Stimulated activated CD4-positive, alpha-beta T cell treated with anti-CD3 and anti-CD28 coated beads, TNF-alpha, amount 100 ng/mL, for 48 hours (primary cell): ENCODE results near the gene KLF14.
"Not testable (repeated sequence)": the region's sequence is repeated elsewhere in the genome, so short reads cannot be mapped to it uniquely, and the experiment has no call there.

Source experiments
- DNase-seq, 3 donors: peaks; one replicate each; pipeline ENCODE4 v3.0.0-alpha.2; 2020; ENCODE audit warnings: low read depth in 3 of 3

Gene KLF14

DNA sequence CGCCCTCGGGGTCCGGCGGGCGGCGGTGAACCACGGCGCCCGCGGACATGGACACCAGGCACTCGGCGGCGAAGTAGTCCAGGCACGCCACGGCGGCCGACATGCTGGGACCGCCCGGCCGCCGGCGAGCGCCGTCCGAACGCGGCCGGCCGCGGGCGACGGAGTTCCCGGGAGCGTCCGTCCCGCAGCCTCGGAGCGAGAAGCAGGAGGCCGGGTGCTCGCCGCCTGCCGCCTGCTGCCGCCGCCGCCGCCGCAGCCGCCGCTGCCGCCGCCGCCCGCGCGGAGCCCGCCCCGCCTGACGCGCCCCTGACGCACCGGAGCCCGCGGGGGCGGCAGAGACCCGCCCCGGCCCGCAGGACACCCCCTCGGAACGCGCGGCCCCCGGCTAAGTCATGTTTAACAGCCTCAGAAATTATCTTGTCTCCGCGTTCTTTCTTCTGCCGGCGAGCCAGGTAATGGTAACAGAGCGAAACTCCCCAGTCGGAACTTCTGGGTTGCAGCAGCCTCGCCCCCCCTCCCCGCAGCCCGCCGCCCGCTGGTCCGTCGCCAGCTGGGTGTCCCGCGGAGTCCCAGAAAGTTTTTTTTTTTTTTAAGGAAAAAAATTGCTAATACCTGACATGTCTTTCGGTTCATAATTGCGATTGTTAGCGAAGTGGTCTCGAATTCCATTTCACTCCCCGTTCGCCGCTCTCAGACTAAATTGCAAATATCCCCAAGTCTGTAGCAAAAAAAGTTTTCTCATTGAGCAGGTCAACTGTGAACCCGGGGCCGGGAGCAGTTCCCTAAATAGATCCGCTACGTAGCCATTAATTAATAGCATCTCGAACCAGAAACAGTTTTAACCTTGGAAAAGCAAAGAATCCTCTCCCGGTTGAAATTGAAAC lies at the start of gene KLF14:
Gene KLF14, minus strand, starts transcription at position 277 of the 884 bp plus-strand sequence. Its CDS starts 174 bp downstream, at position 103.
- peak in 1 of 3 donors; percentile 26 for DNase-seq

DNA sequence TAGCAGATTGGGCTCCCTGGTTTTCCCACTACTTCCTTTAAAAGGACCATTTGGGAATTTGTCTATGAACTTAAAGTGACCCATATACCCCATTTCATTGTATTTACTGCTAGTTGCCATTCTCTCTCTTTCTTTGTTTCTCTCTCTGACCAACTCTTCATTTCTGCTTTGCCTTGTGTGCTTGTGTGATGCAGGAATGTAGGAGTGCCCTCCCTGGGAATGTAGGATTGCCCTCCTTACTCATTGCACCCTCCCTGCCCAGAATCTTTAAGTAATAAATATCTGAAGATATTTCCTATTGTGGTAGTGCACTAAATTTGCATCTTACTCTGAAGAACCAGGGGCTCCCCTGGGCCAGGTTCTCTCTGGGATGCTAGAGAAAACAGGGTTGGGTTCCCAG lies 47.3 kb upstream of the KLF14 start:
- no peak for DNase-seq

DNA sequence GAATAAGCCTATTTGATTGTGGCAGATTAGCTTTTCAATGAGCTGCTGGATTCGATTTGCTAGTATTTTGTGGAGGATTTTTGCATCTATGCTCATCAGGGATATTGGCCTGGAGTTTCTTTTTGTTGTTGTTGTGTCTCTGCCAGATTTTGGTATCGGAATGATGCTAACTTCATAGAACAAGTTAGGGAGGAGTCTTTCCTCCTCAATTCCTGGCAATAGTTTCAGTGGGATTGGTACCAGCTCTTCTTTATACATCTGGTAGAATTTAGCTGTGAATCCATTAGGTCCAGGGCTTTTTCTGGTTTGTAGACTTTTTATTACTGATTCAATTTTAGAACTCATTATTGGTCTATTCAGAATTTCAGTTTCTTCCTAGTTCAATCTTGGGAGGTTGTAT lies 43.4 kb upstream of the KLF14 start:
- no peak for DNase-seq

DNA sequence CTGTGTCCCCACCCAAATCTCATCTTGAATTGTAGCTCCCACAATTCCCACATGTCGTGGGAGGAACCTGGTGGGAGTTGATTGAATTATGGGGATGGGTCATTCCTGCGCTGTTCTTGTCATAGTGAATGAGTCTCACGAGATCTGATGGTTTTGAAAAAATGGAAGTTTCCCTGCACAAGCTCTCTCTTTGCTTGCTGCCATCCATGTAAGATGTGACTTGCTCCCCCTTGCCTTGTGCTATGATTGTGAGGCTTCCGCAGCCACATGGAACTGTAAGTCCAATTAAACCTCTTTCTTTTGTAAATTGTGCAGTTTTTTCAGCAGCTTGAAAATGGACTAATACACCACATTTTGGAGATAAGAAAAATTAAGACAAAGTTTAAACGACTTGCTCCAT lies 38.4 kb upstream of the KLF14 start:
- DNase-seq, result not testable (repeated sequence)

DNA sequence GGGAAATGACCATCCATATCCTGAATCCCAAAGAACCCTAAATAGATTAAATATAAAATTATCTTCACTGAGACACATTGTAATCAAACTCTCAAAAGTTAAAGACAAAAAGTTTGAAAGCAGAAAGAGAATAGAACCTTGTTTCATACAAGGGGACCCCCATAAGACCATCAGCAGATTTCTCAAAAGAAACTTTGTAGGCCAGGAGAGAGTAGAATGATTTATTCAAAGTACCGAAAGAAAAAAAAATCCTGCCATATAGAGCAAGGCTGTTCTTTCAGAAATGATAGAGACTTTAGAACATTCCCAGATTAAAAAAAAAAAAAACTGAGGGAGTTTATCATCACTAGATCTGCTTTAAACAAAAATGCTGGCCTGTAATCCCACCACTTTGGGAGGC lies 34.8 kb upstream of the KLF14 start:
- no peak for DNase-seq

DNA sequence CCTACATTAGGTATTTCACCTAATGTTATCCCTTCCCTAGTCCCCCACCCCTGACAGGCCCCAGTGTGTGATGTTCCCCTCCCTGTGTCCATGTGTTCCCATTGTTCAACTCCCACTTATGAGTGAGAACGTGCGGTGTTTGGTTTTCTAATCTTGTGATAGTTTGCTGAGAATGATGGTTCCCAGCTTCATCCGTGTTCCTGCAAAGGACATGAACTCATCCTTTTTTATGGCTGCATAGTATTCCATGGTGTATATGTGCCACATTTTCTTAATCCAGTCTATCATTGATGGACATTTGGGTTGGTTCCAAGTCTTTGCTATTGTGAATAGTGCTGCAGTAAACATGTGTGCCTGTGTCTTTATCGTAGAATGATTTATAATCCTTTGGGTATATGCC lies 30.6 kb upstream of the KLF14 start:
- DNase-seq, result not testable (repeated sequence)

DNA sequence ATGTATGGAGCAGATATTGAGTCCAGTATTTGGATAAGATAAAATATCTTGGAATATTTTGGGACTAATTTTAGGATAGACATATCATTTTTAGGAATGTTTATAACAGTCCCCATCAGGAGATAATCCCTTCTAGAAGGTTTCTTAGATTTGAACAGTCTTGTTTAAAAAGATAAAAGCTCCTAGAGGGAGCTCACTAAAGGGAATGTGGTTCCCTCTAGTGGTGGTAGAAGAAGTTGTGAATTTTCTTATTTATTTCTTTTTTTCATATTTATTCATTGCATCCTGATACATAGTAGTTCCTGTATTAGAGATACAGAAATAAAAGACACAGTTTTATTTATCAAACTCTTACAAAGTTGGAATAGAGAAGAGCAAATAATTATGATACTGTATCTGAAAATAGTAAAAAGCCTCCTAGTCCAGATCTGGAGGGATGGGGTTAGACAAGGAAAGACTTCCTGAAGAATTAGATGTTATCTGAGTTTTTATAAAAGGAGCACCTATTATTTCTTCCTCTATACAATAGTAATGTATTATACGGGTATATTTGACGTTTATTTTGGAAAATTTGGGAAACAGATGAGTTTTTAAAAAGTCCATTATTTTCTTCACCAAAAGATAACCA lies 24.5 kb upstream of the KLF14 start:
- no peak for DNase-seq

DNA sequence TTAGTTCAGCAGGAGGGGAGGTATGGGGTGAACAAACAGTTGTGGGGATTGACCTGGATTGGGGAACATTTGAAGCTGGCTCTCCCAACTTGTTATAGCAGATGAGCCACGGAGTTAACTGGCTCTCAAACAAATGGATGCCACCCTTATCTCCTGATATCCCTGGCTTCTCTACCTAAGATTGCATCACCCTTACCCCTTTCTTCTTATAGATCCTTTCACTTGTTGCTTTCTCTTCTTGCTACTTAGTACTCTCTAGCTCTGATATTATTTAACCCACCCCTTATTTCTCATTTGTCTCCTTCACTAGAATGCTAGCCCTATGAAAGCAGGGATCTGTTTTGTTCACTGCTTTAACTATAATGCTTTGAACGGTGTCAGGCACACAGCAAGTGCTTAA lies 22.3 kb upstream of the KLF14 start:
- DNase-seq, result no peak

DNA sequence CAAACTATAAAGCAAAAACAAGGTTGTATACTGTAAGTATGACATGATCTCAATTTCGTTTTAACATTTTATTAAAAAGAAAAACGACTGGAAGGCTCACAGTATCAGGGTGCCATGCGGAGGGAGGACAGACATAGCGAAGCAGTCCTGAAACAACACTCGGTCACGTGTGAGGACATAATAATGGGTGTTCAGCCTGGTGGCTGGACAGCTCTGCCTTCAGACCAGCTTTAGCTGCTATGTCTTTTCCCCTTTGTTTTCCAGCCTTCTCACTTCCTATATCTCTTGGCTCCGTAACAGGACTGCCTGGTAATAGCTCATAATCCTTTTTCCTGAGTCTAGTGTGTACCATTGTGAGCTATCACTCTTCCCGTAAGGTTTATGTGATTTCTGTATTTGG lies 18.4 kb upstream of the KLF14 start:
- DNase-seq, result no peak

DNA sequence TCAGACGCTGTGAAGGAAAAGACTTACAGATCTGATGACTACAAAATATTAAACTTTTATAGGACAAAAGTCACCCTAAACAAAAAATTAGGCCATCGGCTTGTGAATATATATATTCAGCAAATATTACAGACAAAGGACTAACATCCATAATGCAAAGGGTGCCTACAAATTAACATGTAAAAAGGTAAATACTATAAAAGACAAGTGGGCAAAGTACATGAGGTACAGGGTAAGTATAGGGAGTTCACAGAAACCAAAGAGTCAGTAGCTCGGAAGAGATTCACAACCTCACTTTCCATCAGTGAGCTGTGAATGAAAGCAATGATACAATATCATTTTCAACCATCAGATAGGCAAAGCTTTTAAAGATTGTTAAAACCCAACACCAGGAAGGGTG lies 16.7 kb upstream of the KLF14 start:
- no peak for DNase-seq

DNA sequence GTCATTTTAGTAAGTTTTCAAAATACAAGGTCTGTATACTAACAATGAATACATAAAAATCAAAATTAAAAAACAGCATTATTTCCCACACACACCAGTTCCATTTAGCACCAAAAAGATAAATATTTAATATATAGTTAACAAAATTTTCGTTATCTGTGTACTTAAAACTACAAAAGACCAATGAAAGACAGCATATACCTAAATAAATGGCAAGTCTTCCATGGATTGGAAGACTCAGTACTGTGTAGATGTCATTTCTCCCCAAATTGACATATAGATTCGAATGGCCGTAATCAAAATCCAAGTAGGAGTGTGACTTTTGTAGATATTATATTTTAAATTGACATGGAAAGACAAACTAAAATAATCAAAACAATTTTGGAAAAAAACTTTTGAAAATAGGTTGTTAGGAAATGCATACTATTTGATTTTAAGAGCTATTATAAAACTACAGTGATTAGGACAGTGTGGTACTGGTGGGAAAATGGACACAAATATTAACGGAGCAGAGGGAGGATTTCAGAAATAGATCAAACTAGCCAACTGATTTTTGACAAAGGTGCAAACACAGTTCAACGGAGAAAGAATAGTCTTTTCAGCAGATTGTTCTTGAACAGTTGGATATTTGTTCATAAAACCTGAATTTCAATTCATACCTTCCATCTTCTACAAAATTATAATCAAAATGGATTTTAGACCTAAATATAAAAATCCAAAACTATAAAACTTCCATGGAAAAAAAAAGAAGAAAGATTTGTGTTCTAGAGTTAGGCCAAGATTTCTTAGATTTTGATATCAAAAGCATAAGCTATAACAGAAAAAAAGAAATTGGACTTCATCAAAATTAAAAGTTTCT lies 14.8 kb upstream of the KLF14 start:
- no peak for DNase-seq

DNA sequence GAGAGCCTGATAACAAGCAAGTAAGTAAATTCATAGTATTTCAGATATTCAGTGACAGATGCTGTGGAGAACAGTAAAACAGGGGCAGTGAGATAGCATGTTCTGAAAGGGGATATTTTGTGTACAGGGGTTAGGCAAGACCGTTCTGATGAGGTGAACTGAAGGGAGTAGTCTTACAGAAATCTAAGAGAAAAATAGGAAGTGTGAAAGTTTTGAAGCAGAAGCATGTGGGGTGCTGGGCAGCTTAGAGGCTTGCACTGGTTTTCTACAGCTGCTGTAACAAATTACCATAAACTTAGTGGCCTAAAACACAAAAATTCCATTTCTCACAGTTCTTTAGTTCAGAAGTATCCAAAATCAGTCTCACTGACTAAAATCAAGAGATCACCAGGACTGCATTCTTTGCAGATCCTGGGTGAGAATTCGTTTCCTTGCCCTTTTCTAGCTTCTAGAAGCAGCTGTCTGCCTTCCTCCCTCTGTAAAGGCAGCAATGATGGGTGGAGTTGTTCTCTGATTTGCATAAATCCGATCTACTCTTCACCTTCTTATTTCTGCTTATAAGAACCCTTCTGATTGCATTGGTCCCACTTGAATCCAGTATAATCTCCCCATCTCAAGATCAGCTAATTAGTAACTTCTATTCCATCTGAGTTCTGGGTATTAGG lies 7.5 kb upstream of the KLF14 start:
- no peak for DNase-seq

DNA sequence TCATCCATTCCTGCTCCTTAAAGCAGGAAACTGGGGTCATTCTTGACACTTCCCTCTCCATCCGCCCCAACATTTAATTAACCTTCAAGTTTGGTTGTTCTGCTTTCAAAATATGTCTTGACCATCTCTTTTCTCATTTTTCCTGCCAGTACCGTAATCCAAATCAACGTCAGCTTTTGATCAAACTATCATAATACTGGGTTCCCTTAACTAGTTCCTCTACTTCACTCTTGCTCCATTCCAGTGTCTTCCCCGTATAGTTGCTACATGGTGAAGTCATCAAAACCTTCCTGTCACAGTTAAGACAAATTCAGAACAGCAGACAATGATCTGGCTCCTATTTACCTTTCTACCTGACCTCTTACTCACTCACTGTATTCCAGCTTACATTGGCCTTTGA lies 6.6 kb upstream of the KLF14 start:
- DNase-seq, result no peak

DNA sequence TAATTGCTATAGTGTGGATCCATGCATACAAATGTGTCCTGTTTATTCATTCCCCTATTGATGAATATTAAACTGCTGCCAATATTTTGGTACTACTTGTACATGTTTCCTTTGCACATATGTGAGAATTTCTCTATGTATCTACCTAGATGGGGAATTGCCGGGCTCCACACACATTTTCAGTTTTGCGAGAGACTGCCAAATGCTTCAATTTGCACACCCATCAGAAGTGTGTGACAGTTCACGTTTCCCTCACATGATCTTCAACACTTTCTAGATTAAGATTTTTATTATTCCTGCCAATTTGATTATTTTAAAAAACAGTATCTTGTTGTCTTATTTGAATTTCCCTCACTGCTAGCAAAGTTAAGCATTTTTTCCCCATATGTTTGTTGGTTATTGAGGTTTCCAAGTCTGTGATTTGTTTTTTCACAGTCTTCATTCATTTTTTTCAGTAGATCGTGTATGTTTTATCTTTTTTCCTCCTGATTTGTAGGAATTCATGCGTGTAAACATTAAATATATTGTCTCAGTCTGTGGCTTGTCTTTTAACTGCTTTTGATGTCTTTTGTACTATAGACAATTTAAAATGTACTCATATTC lies 2.4 kb upstream of the KLF14 start:
- DNase-seq, result no peak

DNA sequence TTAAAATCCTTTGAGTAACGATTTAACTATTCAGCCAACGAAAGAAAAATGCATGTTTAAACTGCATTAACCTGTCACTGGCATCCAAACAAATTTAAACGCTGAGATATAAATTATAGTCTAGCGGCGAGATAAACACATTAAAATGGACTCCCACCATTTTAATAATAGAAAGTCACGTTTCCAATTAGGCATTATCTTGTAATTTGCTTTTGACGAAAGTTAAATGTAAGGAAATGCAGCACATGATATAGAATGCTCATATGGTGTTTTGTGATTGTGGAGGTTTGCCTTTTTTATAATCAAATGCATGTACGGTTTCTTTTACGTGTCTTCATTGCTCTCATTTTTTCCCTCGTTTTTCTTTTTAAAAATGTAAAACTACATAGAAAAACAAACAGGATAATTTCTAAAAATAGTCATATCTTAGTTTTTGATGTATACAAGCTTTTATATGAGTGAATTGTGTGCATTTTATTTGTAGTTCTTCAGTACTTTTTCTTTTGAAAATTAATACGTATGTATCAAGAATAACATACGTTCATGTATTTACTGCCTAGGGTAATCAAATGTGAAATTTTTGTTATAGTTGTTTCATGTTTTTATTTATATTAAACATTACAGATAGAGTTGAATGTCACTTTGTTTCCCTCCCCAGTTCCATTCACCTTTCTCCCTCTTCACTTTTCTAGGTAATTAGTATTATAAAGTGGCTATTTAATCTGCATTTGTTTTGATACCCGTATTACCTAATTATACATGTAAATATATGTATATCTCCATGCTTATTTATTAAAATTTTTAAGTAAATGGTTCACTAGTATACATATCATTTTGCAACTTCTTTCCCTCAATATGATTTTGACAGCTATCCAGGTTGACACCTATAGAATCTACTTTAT lies 1.1 kb upstream of the KLF14 start:
- DNase-seq, result no peak

DNA sequence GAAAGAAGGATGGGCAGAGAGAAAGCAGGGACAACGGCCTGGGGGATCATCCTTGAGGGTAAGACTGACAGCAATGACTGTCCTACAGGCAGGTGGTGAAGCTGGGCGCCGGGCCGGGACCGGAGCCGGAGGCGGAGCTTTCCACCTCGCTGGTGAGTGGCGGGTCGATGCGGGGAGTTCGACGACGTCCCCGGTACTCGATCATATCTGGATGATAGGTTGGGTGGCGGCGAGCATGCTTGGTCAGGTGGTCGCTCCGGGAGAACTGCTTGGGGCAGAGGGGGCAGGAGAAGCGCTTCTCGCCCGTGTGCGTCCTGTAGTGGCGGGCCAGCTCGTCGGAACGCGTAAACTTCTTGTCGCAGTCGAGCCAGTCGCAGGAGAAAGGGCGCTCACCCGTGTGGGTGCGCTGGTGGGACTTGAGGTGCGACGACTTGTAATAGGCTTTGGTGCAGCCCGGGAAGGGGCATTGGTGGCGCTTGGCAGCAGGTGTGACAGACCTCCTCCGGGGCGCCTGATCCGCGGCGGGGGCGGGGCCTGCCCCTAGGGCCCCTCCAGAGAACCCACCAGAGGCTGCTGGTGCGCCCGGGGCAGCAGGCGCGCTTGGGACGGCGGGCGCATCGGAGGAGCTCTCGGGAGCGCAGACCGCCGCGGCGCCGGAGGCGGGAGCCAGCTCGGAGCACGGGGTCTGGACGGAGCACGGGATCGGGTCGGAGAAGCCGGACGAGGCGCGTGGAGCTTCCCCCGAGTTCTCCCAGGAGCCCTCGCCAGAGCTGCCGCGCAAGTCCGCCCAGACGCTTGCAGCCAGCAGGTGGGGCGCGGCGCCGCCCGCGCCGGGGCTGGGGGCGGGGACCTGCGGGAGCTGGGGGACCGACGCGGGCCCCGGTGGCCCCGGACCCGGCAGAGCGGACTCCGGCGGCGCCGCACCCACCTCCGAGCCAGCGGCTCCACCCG lies 752 bp downstream of the KLF14 start:
- no peak for DNase-seq

DNA sequence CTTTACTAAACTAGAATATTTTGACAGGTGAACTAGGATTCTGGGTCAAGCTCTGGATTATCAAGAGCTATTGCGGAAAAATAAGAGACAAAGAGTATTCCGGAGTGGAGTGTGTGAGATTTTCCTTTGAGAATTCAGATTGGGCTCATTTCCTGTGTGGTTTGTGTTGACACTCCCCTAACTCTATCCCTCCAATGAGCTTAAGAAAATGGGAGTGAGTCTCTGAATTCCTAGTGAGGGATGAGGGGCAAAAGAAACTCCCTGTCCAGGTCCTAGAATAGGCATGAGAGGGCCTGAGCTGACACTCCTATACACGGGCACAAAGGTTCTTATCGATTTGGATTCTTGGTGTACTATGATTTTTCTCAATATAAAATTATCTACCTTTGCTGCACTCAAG lies 10.2 kb downstream of the KLF14 start:
- DNase-seq, result no peak

DNA sequence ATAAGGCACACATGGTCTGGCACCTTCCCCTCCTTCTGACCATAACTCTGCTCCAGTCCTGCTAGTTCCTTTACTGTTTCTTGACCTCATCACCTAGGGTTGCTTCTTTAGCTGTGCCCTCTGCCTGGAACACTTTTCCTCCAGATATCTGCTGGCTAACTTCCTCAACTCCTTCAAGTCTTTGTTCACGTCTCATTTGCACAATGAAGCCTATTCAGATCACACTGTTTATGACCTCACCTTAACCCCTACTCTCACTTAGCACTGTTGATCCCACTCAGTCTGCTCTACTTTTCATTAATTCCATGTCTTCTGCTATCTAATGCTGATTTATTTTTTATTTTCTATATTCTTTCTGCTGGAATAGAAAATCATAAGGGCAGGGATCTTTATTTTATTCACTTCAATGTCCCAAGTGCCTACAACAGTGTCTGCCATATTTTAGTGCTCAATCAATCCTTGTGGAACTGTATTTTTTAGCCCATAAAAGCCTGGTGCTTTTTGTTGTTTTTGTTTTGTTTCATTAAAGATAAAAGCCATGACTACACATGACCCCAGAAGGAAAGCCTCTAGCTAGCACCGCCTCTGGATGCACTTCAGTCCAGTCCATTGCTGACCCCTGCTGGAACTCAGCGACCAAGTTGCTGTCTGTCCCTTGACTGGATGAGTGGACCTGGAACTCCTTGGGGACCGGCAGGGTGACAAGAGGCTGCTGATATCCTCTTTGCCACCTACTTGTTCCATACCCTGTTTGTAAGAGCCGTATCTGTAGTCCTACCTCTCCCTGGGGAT lies 12.3 kb downstream of the KLF14 start:
- DNase-seq, result no peak
